GM18870 (cell line): ENCODE results near the gene DPPA4.

Experiments used
- ATAC-seq: cut with Tn5 transposase; IDR thresholded peaks from one replicate; pipeline ENCODE4 v1.9.1; 2021; ENCODE audit warnings: moderate library complexity; ENCODE audit not compliant: unreplicated experiment

DPPA4 gene

DNA sequence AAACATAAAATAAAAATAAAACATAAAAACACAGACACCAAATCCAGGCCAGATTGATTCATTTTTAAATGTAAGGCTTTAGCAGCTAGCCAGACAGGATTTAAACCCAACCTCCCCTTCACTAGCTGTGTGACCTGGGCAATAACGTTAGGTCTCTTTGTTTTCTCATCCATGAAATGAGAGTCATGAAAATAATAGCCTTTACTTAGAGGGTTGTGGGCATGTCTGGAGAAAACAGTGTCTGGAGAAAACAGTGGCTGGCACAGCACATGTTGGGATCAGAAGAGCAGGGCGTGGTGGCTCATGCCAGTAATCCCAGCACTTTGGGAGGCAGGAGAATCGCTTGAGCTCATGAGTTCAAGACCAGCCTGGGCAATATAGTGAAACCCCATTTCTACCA, 1.9 kb upstream of the DPPA4 start:
- no peak for ATAC-seq

DNA sequence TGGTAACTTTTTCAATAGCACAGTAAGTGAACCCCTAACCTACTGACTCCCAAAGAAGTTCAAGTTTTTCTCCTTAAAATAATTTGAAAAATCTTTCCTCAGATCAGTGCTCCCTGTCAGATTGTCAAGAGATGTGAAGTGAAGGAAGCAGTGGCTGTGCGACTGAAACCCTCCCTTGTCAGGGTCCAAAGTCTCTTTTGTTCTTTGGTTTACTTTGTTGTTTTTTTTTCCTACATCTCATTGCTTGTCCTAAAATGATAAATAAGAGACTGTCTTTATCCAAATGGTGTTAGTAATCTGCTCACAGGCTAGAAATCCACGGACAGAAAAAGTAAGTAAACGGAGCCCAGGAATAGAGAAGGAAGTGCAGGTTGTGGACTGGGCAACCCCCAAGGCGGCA, 976 bp upstream of the DPPA4 start:
- ATAC-seq = no peak

- no peak for ATAC-seq
Measured at GRCh38 chr3:109336291-109336861, 970 bp downstream of the DPPA4 start.

DNA sequence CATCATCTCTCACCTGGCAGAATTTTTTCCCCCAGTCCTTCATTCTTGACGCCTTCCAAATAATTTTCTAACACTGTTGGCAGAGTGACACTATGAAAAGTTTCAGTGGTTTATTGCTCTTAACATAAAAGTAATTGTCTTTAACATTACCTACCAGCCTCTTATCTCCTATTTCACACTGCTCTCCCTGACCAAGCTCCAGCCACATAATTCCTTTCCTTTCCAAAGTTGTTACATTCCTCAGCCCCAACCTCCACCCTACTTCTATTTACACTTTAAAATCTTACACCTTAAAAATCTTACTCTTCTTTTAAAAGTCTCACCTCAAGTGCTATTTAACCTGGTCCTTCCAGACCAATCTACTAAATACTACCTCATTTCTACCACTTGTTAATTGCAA, 2.8 kb downstream of the DPPA4 start:
- ATAC-seq = no peak

DNA sequence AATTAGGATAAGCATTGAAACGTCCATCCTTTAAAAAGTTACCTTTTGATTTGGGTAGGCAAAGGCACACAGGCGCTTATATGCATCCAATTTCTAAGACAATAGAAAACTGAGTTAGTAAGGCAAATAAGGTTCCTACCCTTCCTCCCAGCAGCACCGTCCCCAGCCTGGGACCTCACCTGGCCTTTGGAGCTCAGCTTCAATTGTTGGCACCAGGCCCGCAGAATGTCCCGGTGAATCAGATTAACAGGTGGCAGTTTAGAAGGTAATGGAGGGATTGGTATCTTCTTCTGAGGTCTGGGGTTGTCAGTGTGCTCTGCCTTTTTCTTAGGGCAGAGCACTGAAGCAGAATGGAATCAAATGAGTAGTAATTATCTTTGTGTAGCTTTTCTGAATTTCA, 5.7 kb downstream of the DPPA4 start:
- ATAC-seq = no peak

DNA sequence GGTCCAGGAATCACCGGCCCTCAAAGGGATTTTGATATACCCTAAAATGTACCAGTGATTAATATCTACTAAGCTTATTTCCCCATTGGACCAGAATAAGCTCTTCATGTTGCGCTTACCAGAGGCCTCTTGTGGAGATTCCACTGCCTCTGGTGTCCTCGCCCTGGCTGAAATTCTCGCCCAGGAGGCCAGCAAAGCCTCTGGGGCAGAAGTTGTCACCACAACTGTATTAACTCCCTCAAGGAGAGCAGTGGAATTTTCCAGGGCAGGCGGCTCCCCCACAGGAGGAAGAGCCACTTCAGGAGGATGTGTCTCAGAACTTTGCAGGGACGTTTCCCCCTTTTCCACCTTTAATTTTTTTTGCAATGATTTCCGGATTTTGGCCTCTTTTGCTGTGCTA, 6.9 kb downstream of the DPPA4 start:
- no peak for ATAC-seq

GRCh38 chr3:109328202-109328601, 9.1 kb downstream of the DPPA4 start:
- no peak for ATAC-seq

DNA sequence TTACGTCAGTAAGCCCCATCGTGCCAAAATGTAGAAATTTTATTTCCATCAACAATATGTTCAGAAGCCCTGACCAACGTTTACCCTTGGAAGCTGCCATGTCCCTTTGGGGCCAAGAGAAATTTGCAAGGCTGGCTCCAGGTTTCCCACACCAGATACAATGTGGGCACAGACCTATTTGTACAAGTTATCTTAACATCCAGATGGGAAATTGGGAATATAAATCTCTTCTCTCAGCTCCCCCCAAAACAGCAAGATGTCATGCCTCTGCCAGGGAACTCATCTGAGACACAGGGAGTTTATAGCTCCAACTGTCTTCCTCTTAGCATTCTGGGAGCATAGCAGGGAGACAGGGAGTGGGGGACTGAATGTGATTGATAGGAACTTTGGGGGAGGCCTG, 11.7 kb downstream of the DPPA4 start:
- no peak for ATAC-seq

DNA sequence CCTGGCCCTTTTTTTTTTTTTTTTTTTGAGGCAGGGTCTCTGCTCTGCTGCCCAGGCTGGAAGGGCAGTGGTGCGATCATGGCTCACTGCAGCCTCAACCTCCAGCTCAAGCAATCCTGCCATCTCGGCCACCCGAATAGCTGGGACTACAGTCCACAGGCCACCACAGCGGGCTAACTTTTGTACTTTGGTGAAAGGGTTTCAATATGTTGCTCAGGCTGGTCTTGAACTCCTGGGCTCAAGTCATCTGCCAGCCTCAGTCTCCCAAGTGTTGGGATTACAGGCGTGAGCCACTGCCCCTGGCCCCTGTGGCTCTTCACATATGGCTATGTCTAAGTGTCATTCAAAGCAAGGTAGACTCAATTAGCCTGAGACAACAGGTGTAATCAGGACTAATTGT, 12.2 kb downstream of the DPPA4 start:
- no peak for ATAC-seq

DNA sequence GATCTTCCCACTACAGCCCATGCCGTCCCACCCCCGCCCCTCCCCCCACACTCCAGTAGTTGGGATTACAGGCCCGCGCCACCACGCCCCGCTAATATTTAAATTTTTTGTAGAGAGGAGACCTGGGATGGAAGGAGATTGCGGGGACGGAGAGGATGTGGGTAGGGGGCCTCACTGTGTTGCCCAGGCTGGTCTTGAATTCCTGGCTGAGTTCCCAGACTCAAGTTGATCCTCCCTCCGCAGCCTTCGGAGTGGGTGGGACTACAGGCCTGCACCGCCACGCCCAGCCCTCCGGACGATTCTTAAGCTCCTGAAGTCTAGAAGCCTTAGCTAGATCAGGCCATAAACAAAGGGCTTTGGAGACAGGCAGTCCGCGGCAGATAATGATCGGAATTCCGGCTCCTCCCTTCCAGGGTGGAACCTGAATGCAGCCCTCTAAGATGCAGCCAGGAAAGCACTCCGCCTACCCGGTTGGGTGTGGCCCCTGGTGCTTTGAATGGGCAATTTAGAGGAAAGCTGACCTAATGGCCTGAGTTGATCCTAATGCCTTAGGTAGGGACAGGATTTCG, 21.1 kb downstream of the DPPA4 start, which contains the start of gene DPPA2:
DPPA2 (minus strand) TSS at position 356 of the 569 bp plus-strand sequence. CDS start 1,975 bp downstream, outside the sequence.
- ATAC-seq = no peak

GRCh38 chr3:109313061-109313460, 24.3 kb downstream of the DPPA4 start:
- no peak for ATAC-seq

- ATAC-seq = no peak
Measured at GRCh38 chr3:109297496-109297895, 39.9 kb downstream of the DPPA4 start.

GRCh38 chr3:109284071-109284470, 53.3 kb downstream of the DPPA4 start:
- no peak for ATAC-seq

DNA sequence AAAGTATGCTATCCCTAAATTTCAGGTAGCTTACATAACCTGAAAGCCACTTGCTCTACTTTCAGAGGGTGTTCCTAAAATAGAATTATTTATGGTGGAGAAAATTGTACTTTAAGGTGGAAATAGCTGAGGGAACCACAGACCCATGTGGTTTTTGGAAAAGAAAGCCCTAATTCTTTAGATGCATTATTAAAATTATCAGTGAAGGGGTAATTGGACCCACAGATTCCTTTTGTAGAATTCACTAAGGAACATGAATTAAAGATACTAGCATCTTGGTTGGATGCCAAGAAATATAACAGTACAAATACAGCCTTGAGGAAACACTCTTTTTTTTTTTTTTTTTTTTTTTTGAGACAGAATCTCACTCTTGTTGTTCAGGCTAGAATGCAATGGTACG, 58.8 kb downstream of the DPPA4 start:
- no peak for ATAC-seq

- ATAC-seq = no peak
Measured at GRCh38 chr3:109278141-109278540, 59.2 kb downstream of the DPPA4 start.
